T follicular helper cell (primary cell): Measurements from ENCODE around the gene PRKG1.

ENCODE experiments used
- DNase-seq: peaks from one replicate; pipeline ENCODE4 v3.0.0-alpha.2; 2020; ENCODE audit warnings: low read depth

Gene PRKG1

GRCh38 chr10:51879238-51879637 is 805.0 kb downstream of the PRKG1 start:
- DNase-seq, result no peak

GRCh38 chr10:51881213-51881612 is 806.9 kb downstream of the PRKG1 start:
- DNase-seq, result no peak

- DNase-seq, result no peak
Measured at GRCh38 chr10:51886438-51887068, 812.3 kb downstream of the PRKG1 start.

- no peak for DNase-seq
Measured at GRCh38 chr10:51888263-51888662, 814.0 kb downstream of the PRKG1 start.

GRCh38 chr10:51892313-51892712 is 818.0 kb downstream of the PRKG1 start:
- no peak for DNase-seq

GRCh38 chr10:51892965-51893658 is 818.8 kb downstream of the PRKG1 start:
- no peak for DNase-seq

- DNase-seq, result no peak
Measured at GRCh38 chr10:51894771-51895578, 820.7 kb downstream of the PRKG1 start.

- DNase-seq, result no peak
Measured at GRCh38 chr10:51896849-51897248, 822.6 kb downstream of the PRKG1 start.

- DNase-seq, result no peak
Measured at GRCh38 chr10:51897560-51897959, 823.3 kb downstream of the PRKG1 start.

- DNase-seq, result no peak
Measured at GRCh38 chr10:51900180-51900579, 825.9 kb downstream of the PRKG1 start.

GRCh38 chr10:51903675-51904074 is 829.4 kb downstream of the PRKG1 start:
- no peak for DNase-seq

- DNase-seq, result no peak
Measured at GRCh38 chr10:51905032-51905431, 830.7 kb downstream of the PRKG1 start.

- DNase-seq, result no peak
Measured at GRCh38 chr10:51907361-51907760, 833.1 kb downstream of the PRKG1 start.

GRCh38 chr10:51910189-51910588 is 835.9 kb downstream of the PRKG1 start:
- no peak for DNase-seq

GRCh38 chr10:51910596-51910995 is 836.3 kb downstream of the PRKG1 start:
- no peak for DNase-seq

- no peak for DNase-seq
Measured at GRCh38 chr10:51911723-51912122, 837.4 kb downstream of the PRKG1 start.

GRCh38 chr10:51915031-51915542 is 840.8 kb downstream of the PRKG1 start:
- no peak for DNase-seq

GRCh38 chr10:51918440-51918839 is 844.2 kb downstream of the PRKG1 start:
- no peak for DNase-seq

GRCh38 chr10:51918884-51919325 is 844.6 kb downstream of the PRKG1 start:
- DNase-seq, result no peak

- no peak for DNase-seq
Measured at GRCh38 chr10:51920672-51921071, 846.4 kb downstream of the PRKG1 start.

- DNase-seq, result no peak
Measured at GRCh38 chr10:51924359-51924758, 850.1 kb downstream of the PRKG1 start.

- DNase-seq, result no peak
Measured at GRCh38 chr10:51926337-51926736, 852.0 kb downstream of the PRKG1 start.

- DNase-seq, result no peak
Measured at GRCh38 chr10:51928162-51928561, 853.9 kb downstream of the PRKG1 start.
